Effector CD8-positive, alpha-beta T cell (primary cell): Measurements from ENCODE around the gene STX18.
"Not testable (repeated sequence)": the region's sequence is repeated elsewhere in the genome, so short reads cannot be mapped to it uniquely, and the experiment has no call there.

Experiments used
- DNase-seq: peaks from one replicate; lab custom pipeline; 2025; lab: John Stamatoyannopoulos, UW

STX18 gene

GRCh38 chr4:4510641-4511040 lies 31.2 kb downstream of the STX18 start:
- not testable (repeated sequence) for DNase-seq

- no peak for DNase-seq
Observed at GRCh38 chr4:4509521-4509920, 32.3 kb downstream of the STX18 start.

GRCh38 chr4:4507923-4508322 lies 33.9 kb downstream of the STX18 start:
- no peak for DNase-seq

GRCh38 chr4:4507403-4507802 lies 34.4 kb downstream of the STX18 start:
- no peak for DNase-seq

GRCh38 chr4:4506961-4507360 lies 34.9 kb downstream of the STX18 start:
- DNase-seq = no peak

GRCh38 chr4:4505211-4505610 lies 36.6 kb downstream of the STX18 start:
- not testable (repeated sequence) for DNase-seq

- DNase-seq = no peak
Observed at GRCh38 chr4:4504783-4505182, 37.1 kb downstream of the STX18 start.

GRCh38 chr4:4502694-4503311 lies 39.0 kb downstream of the STX18 start:
- no peak for DNase-seq

- no peak for DNase-seq
Observed at GRCh38 chr4:4501679-4502078, 40.2 kb downstream of the STX18 start.

- no peak for DNase-seq
Observed at GRCh38 chr4:4499438-4500123, 42.3 kb downstream of the STX18 start.

GRCh38 chr4:4496592-4497372 lies 45.1 kb downstream of the STX18 start:
- no peak for DNase-seq

- DNase-seq = no peak
Observed at GRCh38 chr4:4494882-4495281, 47.0 kb downstream of the STX18 start.

- no peak for DNase-seq
Observed at GRCh38 chr4:4492161-4492847, 49.5 kb downstream of the STX18 start.

- no peak for DNase-seq
Observed at GRCh38 chr4:4491396-4491893, 50.4 kb downstream of the STX18 start.

GRCh38 chr4:4490816-4491215 lies 51.0 kb downstream of the STX18 start:
- DNase-seq = no peak

GRCh38 chr4:4490041-4490440 lies 51.8 kb downstream of the STX18 start:
- DNase-seq = no peak

GRCh38 chr4:4488405-4489404 lies 53.1 kb downstream of the STX18 start:
- DNase-seq = peak; percentile 43

GRCh38 chr4:4486969-4487368 lies 54.9 kb downstream of the STX18 start:
- no peak for DNase-seq

GRCh38 chr4:4485806-4486205 lies 56.0 kb downstream of the STX18 start:
- no peak for DNase-seq

- DNase-seq = no peak
Observed at GRCh38 chr4:4481399-4481994, 60.4 kb downstream of the STX18 start.
